WTC11 (cell line): ENCODE measurements around the gene PLEKHH2. TPM values are rescaled to one million over a fixed set of nuclear protein-coding genes. Genes with fewer than 3 reads are reported as not detected.

Source experiments
- ATAC-seq: fragments of 200-7000 bp; cut with Tn5 transposase; 2 replicates; pipeline ENCODE4 v1.10.0; 2021; ENCODE audit warnings: mild to moderate bottlenecking, moderate library complexity
- CTCF ChIA-PET: fragments of 300-600 bp; sonication (Branson Sonifier 250); formaldehyde crosslinking; loops from one replicate; lab custom pipeline; 2021; ENCODE audit warnings: antibody characterized with exemption; lab: Charles Lee
- POLR2A ChIA-PET: fragments of 350-600 bp; sonication (Branson Sonifier 250); formaldehyde crosslinking; loops from one replicate; lab custom pipeline; 2021; ENCODE audit warnings: antibody characterized with exemption; lab: Charles Lee
- DNase-seq: peaks from one replicate; pipeline ENCODE4 v3.0.0; 2021; ENCODE audit warnings: low spot score
- H3K27ac Mint-ChIP-seq: 2 replicates; pipeline ENCODE4 v1.8.0; 2021; ENCODE audit warnings: mixed read lengths
- H3K27me3 Mint-ChIP-seq: 2 replicates; pipeline ENCODE4 v1.8.0; 2021; ENCODE audit warnings: low read depth, mild to moderate bottlenecking, moderate library complexity, mixed read lengths
- H3K36me3 Mint-ChIP-seq: 2 replicates; pipeline ENCODE4 v1.8.0; 2021; ENCODE audit warnings: mixed read lengths
- H3K4me1 Mint-ChIP-seq: 2 replicates; pipeline ENCODE4 v1.8.0; 2022; ENCODE audit warnings: mixed read lengths
- H3K4me3 Mint-ChIP-seq: 2 replicates; pipeline ENCODE4 v1.8.0; 2021; ENCODE audit warnings: mild to moderate bottlenecking, moderate library complexity, mixed read lengths
- H3K9me3 Mint-ChIP-seq: 2 replicates; pipeline ENCODE4 v1.8.0; 2021; ENCODE audit warnings: mixed read lengths
- AR ChIP-seq: fragments of 250-450 bp; sonication (Bioruptor Pico); IDR thresholded peaks from 2 replicates; pipeline ENCODE4 v1.9.0; 2021; ENCODE audit warnings: mild to moderate bottlenecking
- CREM ChIP-seq: sonication (generic); formaldehyde crosslinking; IDR thresholded peaks from 2 replicates; pipeline ENCODE4 v1.8.1; 2022; ENCODE audit warnings: mild to moderate bottlenecking, missing genetic modification reagents, moderate library complexity
- E2F4 ChIP-seq: sonication (generic); formaldehyde crosslinking; IDR thresholded peaks from 2 replicates; pipeline ENCODE4 v1.8.1; 2022; ENCODE audit warnings: low read depth, mild to moderate bottlenecking, moderate library complexity, missing genetic modification reagents, borderline replicate concordance
- EMX1 ChIP-seq: fragments of 250-450 bp; sonication (Bioruptor Pico); IDR thresholded peaks from 2 replicates; pipeline ENCODE4 v1.8.0; 2021; ENCODE audit warnings: mild to moderate bottlenecking
- FOXJ3 ChIP-seq: sonication (generic); formaldehyde crosslinking; IDR thresholded peaks from 2 replicates; pipeline ENCODE4 v1.9.0; 2021; ENCODE audit warnings: missing genetic modification reagents, mild to moderate bottlenecking, borderline replicate concordance
- JUN ChIP-seq: sonication (generic); formaldehyde crosslinking; IDR thresholded peaks from 2 replicates; pipeline ENCODE4 v1.8.0; 2023; ENCODE audit warnings: mild to moderate bottlenecking, missing genetic modification reagents
- KAT7 ChIP-seq: sonication (generic); formaldehyde crosslinking; IDR thresholded peaks from 2 replicates; pipeline ENCODE4 v1.8.1; 2023; ENCODE audit warnings: missing genetic modification reagents, mild to moderate bottlenecking, borderline replicate concordance
- MLX ChIP-seq: sonication (generic); formaldehyde crosslinking; IDR thresholded peaks from 2 replicates; pipeline ENCODE4 v1.8.1; 2023; ENCODE audit warnings: mild to moderate bottlenecking, missing genetic modification reagents, moderate library complexity
- NR1H2 ChIP-seq: sonication (generic); formaldehyde crosslinking; IDR thresholded peaks from 2 replicates; pipeline ENCODE4 v1.9.0; 2021; ENCODE audit warnings: mild to moderate bottlenecking, moderate library complexity, missing genetic modification reagents
- NR2C2 ChIP-seq: sonication (generic); formaldehyde crosslinking; IDR thresholded peaks from 2 replicates; pipeline ENCODE4 v1.8.0; 2022; ENCODE audit warnings: mild to moderate bottlenecking, missing genetic modification reagents
- TCF7 ChIP-seq: sonication (generic); formaldehyde crosslinking; IDR thresholded peaks from 2 replicates; pipeline ENCODE4 v1.8.0; 2022; ENCODE audit warnings: mild to moderate bottlenecking, low read depth, missing genetic modification reagents, moderate library complexity
- TEAD4 ChIP-seq: sonication (generic); formaldehyde crosslinking; IDR thresholded peaks from 2 replicates; pipeline ENCODE4 v1.8.0; 2022; ENCODE audit warnings: mild to moderate bottlenecking, missing genetic modification reagents
- USF1 ChIP-seq: sonication (generic); formaldehyde crosslinking; IDR thresholded peaks from 2 replicates; pipeline ENCODE4 v1.8.0; 2022; ENCODE audit warnings: mild to moderate bottlenecking, missing genetic modification reagents
- ZBTB21 ChIP-seq: sonication (generic); formaldehyde crosslinking; IDR thresholded peaks from 2 replicates; pipeline ENCODE4 v1.8.1; 2023; ENCODE audit warnings: mild to moderate bottlenecking, missing genetic modification reagents, borderline replicate concordance
- ZNF219 ChIP-seq: sonication (generic); formaldehyde crosslinking; IDR thresholded peaks from 2 replicates; pipeline ENCODE4 v1.8.0; 2023; ENCODE audit warnings: missing genetic modification reagents, mild to moderate bottlenecking, borderline replicate concordance
- ZNF423 ChIP-seq: fragments of 250-450 bp; sonication (Bioruptor Pico); IDR thresholded peaks from 2 replicates; pipeline ENCODE4 v2.1.2; 2022; ENCODE audit warnings: mild to moderate bottlenecking, moderate library complexity
- total RNA-seq: library from RNA; stranded (reverse); gene quantifications from 3 replicates; pipeline ENCODE4 v1.2.3, GENCODE V29; 2021
- TF ChIP-seq, protein P1 (sequence below): sonication (generic); formaldehyde crosslinking; IDR thresholded peaks from 2 replicates; pipeline ENCODE4 v1.8.1; 2023; ENCODE audit warnings: mild to moderate bottlenecking, missing genetic modification reagents
- TF ChIP-seq, protein P2 (sequence below): fragments of 250-450 bp; sonication (Bioruptor Pico); conservative IDR thresholded peaks from 2 replicates; pipeline ENCODE4 v1.9.0; 2021; ENCODE audit warnings: mild to moderate bottlenecking
- TF ChIP-seq, protein P3 (sequence below): fragments of 250-450 bp; sonication (Bioruptor Pico); IDR thresholded peaks from 2 replicates; pipeline ENCODE4 v1.9.0; 2021; ENCODE audit warnings: mild to moderate bottlenecking, borderline replicate concordance

PLEKHH2 gene
- total RNA-seq, 1 experiment from 2014 or later = 5.8 TPM

GRCh38 chr2:43764086-43764705, 127.1 kb downstream of the PLEKHH2 start:
- Mint-ChIP-seq H3K4me1 (peaks cover under 1% of the 10 kb centered on the region; the same call in 1 of the 2 replicates), H3K27me3 (no peaks in the 10 kb centered on the region), H3K36me3 (no peaks in the 10 kb centered on the region), H3K9me3 (no peaks in the 10 kb centered on the region), H3K4me3 (no peak overlapping the region), H3K27ac (no peak overlapping the region)
- ChIA-PET CTCF (no interaction called here), POLR2A (no interaction called here)
- ATAC-seq = no peak
- TF ChIP-seq KAT7 (no peak), EMX1 (no peak), NR1H2 (no peak), JUN (CRISPR knock-in tag) (no peak), ZNF219 (no peak), MLX (CRISPR knock-in tag) (no peak), AR (CRISPR knock-in tag) (no peak), FOXJ3 (CRISPR knock-in tag) (no peak), ZBTB21 (CRISPR knock-in tag) (no peak)
- TF ChIP-seq, protein P1, sequence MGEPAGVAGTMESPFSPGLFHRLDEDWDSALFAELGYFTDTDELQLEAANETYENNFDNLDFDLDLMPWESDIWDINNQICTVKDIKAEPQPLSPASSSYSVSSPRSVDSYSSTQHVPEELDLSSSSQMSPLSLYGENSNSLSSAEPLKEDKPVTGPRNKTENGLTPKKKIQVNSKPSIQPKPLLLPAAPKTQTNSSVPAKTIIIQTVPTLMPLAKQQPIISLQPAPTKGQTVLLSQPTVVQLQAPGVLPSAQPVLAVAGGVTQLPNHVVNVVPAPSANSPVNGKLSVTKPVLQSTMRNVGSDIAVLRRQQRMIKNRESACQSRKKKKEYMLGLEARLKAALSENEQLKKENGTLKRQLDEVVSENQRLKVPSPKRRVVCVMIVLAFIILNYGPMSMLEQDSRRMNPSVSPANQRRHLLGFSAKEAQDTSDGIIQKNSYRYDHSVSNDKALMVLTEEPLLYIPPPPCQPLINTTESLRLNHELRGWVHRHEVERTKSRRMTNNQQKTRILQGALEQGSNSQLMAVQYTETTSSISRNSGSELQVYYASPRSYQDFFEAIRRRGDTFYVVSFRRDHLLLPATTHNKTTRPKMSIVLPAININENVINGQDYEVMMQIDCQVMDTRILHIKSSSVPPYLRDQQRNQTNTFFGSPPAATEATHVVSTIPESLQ (CRISPR knock-in tag) = no peak
- DNase-seq = no peak

- H3K27me3 Mint-ChIP-seq = no peaks in the 10 kb centered on the region
- H3K27ac Mint-ChIP-seq = no peak overlapping the region
- ATAC-seq (no peak), DNase-seq (no peak)
- POLR2A ChIA-PET = no interaction called here
- no peaks in the 10 kb centered on the region for H3K4me1 Mint-ChIP-seq
- CTCF ChIA-PET = no interaction called here
- no peaks in the 10 kb centered on the region for H3K9me3 Mint-ChIP-seq
- H3K4me3 Mint-ChIP-seq = no peak overlapping the region
- no peaks in the 10 kb centered on the region for H3K36me3 Mint-ChIP-seq
- TF ChIP-seq ZNF423 (CRISPR knock-in tag) (no peak), USF1 (CRISPR knock-in tag) (no peak), TEAD4 (CRISPR knock-in tag) (no peak), TCF7 (CRISPR knock-in tag) (no peak), NR2C2 (CRISPR knock-in tag) (no peak), E2F4 (CRISPR knock-in tag) (no peak), CREM (CRISPR knock-in tag) (no peak)
- TF ChIP-seq, protein P2, sequence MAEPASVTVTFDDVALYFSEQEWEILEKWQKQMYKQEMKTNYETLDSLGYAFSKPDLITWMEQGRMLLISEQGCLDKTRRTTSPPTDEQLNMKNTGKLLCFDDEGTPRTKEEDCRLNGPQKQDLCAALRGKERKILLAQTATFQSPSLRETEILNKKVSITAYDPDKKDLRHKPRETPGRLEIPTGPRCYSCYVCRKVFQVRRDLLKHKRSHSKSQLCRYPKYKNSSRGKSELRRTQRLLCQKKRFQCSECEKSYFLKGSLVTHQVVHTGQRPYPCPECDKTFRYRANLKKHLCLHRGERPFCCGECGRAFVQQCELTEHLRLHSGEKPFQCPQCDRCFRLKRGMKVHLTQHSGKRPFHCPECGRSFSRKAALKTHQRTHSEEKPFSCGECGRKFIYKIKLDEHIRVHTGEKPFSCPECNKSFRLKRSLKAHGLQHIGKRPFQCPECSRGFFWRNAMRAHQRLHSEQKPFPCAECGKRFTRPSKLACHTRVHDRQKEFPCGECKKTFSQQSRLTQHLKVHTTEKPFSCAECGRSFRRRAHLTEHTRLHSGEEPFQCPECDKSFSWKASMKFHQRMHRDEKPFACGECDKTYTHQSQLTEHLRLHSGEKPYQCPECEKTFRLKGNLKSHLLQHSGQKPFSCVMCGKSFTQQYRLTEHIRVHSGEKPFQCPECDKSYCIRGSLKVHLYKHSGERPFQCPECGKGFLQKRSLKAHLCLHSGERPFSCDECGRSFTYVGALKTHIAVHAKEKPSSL (CRISPR knock-in tag) = no peak
- TF ChIP-seq, protein P3, sequence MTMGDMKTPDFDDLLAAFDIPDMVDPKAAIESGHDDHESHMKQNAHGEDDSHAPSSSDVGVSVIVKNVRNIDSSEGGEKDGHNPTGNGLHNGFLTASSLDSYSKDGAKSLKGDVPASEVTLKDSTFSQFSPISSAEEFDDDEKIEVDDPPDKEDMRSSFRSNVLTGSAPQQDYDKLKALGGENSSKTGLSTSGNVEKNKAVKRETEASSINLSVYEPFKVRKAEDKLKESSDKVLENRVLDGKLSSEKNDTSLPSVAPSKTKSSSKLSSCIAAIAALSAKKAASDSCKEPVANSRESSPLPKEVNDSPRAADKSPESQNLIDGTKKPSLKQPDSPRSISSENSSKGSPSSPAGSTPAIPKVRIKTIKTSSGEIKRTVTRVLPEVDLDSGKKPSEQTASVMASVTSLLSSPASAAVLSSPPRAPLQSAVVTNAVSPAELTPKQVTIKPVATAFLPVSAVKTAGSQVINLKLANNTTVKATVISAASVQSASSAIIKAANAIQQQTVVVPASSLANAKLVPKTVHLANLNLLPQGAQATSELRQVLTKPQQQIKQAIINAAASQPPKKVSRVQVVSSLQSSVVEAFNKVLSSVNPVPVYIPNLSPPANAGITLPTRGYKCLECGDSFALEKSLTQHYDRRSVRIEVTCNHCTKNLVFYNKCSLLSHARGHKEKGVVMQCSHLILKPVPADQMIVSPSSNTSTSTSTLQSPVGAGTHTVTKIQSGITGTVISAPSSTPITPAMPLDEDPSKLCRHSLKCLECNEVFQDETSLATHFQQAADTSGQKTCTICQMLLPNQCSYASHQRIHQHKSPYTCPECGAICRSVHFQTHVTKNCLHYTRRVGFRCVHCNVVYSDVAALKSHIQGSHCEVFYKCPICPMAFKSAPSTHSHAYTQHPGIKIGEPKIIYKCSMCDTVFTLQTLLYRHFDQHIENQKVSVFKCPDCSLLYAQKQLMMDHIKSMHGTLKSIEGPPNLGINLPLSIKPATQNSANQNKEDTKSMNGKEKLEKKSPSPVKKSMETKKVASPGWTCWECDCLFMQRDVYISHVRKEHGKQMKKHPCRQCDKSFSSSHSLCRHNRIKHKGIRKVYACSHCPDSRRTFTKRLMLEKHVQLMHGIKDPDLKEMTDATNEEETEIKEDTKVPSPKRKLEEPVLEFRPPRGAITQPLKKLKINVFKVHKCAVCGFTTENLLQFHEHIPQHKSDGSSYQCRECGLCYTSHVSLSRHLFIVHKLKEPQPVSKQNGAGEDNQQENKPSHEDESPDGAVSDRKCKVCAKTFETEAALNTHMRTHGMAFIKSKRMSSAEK (CRISPR knock-in tag) = no peak
Observed at GRCh38 chr2:43766006-43766405, 128.9 kb downstream of the PLEKHH2 start.
